Loucy (cell line): ENCODE results near the gene ZNF616.

Experiments used
- H2AFZ ChIP-seq: fragments of 200-600 bp; sonication (generic); 2 replicates; pipeline ENCODE4 v1.6.0; 2016; ENCODE audit warnings: antibody characterized with exemption, mild to moderate bottlenecking, low read length, moderate library complexity
- H3F3A ChIP-seq: fragments of 200-600 bp; 2 replicates; pipeline ENCODE4 v1.6.0; 2016; ENCODE audit warnings: antibody characterized with exemption, low read depth, mild to moderate bottlenecking
- H3K27me3 ChIP-seq: fragments of 200-600 bp; sonication (generic); 2 replicates; pipeline ENCODE4 v1.6.1; 2014; ENCODE audit warnings: low read length, mild to moderate bottlenecking; ENCODE audit not compliant: insufficient read depth, poor library complexity, severe bottlenecking
- H3K36me3 ChIP-seq: fragments of 200-600 bp; sonication (generic); 2 replicates; pipeline ENCODE4 v1.6.1; 2016; ENCODE audit warnings: low read length; ENCODE audit not compliant: insufficient read depth
- H3K4me1 ChIP-seq: fragments of 200-600 bp; sonication (generic); 2 replicates; pipeline ENCODE4 v1.5.1; 2014; ENCODE audit warnings: low read length, mild to moderate bottlenecking; ENCODE audit not compliant: insufficient read depth, poor library complexity, severe bottlenecking
- H3K4me2 ChIP-seq: fragments of 200-600 bp; sonication (generic); 2 replicates; pipeline ENCODE4 v1.6.0; 2014; ENCODE audit warnings: antibody characterized with exemption, low read length, low read depth, mild to moderate bottlenecking; ENCODE audit not compliant: poor library complexity, severe bottlenecking
- H3K4me3 ChIP-seq: fragments of 200-600 bp; sonication (generic); 2 replicates; pipeline ENCODE4 v1.5.1; 2014; ENCODE audit warnings: low read length, mild to moderate bottlenecking, mixed read lengths; ENCODE audit not compliant: poor library complexity, severe bottlenecking
- H3K79me2 ChIP-seq: fragments of 200-600 bp; sonication (generic); 2 replicates; pipeline ENCODE4 v1.6.1; 2014; ENCODE audit warnings: low read length; ENCODE audit not compliant: insufficient read depth
- H3K9ac ChIP-seq: fragments of 200-600 bp; sonication (generic); 2 replicates; pipeline ENCODE4 v1.6.0; 2014; ENCODE audit warnings: mild to moderate bottlenecking, low read depth, low read length, moderate library complexity; ENCODE audit not compliant: poor library complexity, severe bottlenecking
- H3K9me2 ChIP-seq: fragments of 200-600 bp; sonication (generic); replicated peaks from 2 replicates; pipeline ENCODE4 v1.6.1; 2016; ENCODE audit warnings: low read depth, low read length, mixed read lengths
- H3K9me3 ChIP-seq: fragments of 200-600 bp; sonication (generic); 2 replicates; pipeline ENCODE4 v1.6.1; 2014; ENCODE audit warnings: mild to moderate bottlenecking, antibody characterized with exemption, low read length, low read depth; ENCODE audit not compliant: insufficient read depth
- H4K20me1 ChIP-seq: fragments of 200-600 bp; sonication (generic); 2 replicates; pipeline ENCODE4 v1.6.0; 2014; ENCODE audit warnings: antibody characterized with exemption, low read length, mild to moderate bottlenecking; ENCODE audit not compliant: insufficient read depth, poor library complexity, severe bottlenecking
- CTCF ChIP-seq: fragments of 200-600 bp; sonication (generic); conservative IDR thresholded peaks from 2 replicates; pipeline ENCODE4 v1.5.1; 2014; ENCODE audit warnings: mild to moderate bottlenecking, antibody characterized with exemption, low read length
- EZH2phosphoT487 ChIP-seq: fragments of 200-600 bp; IDR thresholded peaks from 2 replicates; pipeline ENCODE4 v1.6.1; 2018; ENCODE audit warnings: antibody characterized with exemption, mild to moderate bottlenecking, moderate library complexity, borderline replicate concordance

ZNF616 gene

GRCh38 chr19:52140032-52140710 lies 433 bp upstream of the ZNF616 start:
- Histone ChIP-seq H3K9me2 (no peaks in the 10 kb centered on the region), H3K4me3 (peak overlapping the region; percentile 99), H3K4me2 (peak overlapping the region; percentile 77), H2AFZ (peak overlapping the region; percentile 96), H3F3A (no peaks in the 10 kb centered on the region), H3K4me1 (peaks cover 16% of the 10 kb centered on the region), H3K79me2 (peaks cover 38% of the 10 kb centered on the region), H3K9ac (peak overlapping the region; percentile 96), H3K27me3 (no peaks in the 10 kb centered on the region), H3K36me3 (no peaks in the 10 kb centered on the region), H3K9me3 (no peaks in the 10 kb centered on the region), H4K20me1 (no peaks in the 10 kb centered on the region)
- TF ChIP-seq CTCF: no peak
- no peak for TF ChIP-seq EZH2phosphoT487

GRCh38 chr19:52138983-52139251 lies 821 bp downstream of the ZNF616 start:
- H3K79me2 ChIP-seq: peaks cover 50% of the 10 kb centered on the region
- peak overlapping the region; percentile 99 for H3K4me3 ChIP-seq
- no peaks in the 10 kb centered on the region for H3K9me3 ChIP-seq
- H3K27me3 ChIP-seq: no peaks in the 10 kb centered on the region
- no peaks in the 10 kb centered on the region for H4K20me1 ChIP-seq
- no peaks in the 10 kb centered on the region for H3F3A ChIP-seq
- H3K36me3 ChIP-seq: no peaks in the 10 kb centered on the region
- peak overlapping the region; percentile 89 for H2AFZ ChIP-seq
- TF ChIP-seq EZH2phosphoT487: no peak
- no peak for TF ChIP-seq CTCF
- H3K9ac ChIP-seq: peak overlapping the region; percentile 96
- H3K9me2 ChIP-seq: no peaks in the 10 kb centered on the region
- peak overlapping the region; percentile 87 for H3K4me2 ChIP-seq
- peaks cover 16% of the 10 kb centered on the region for H3K4me1 ChIP-seq

DNA sequence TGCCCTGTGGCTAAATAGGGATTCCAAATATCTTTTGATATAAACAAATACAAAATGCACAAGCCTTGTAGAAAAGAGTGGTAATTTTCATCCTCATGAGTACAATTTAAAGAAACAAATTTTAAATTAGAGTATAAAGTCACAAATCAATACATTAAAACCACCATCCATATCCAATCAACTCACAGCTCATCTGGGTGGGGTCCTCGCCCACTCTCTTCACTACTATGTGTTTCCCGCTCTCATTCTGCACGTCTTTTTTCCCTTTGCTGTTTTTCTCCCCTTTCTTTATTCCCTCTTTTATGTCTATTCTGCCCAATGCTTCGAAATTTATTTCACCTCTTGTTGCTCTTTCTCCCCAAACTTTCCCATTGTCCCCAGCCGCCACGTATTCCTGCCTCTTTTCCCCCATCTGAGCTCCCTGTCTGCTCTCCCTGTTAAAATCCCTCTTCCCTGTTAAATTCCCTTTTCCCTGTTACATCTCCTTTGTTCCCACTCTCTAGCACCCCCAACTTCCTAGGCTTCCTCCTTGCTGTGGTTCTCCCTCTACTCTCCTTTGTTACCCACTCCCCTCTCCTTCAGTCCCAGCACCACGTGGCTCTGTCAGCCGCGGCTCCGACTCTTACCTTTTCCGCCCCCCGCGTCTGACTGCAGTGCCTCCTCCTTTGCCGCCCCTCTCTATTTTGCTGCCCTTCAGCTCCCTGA lies 1.3 kb downstream of the ZNF616 start:
- no peaks in the 10 kb centered on the region for H3K36me3 ChIP-seq
- no peaks in the 10 kb centered on the region for H4K20me1 ChIP-seq
- H3K27me3 ChIP-seq: no peaks in the 10 kb centered on the region
- peaks cover 16% of the 10 kb centered on the region for H3K4me1 ChIP-seq
- H3K4me2 ChIP-seq: peak overlapping the region; percentile 87
- peak overlapping the region; percentile 89 for H2AFZ ChIP-seq
- H3K79me2 ChIP-seq: peaks cover 55% of the 10 kb centered on the region
- H3K9me3 ChIP-seq: no peaks in the 10 kb centered on the region
- peak overlapping the region; percentile 99 for H3K4me3 ChIP-seq
- TF ChIP-seq EZH2phosphoT487 (no peak), CTCF (no peak)
- H3K9me2 ChIP-seq: no peaks in the 10 kb centered on the region
- no peaks in the 10 kb centered on the region for H3F3A ChIP-seq
- peak overlapping the region; percentile 96 for H3K9ac ChIP-seq
